GM12801 (cell line): ENCODE measurements around the gene CRYGN.

ENCODE experiments used
- TF ChIP-seq, protein P1 (sequence below): IDR thresholded peaks from one replicate; pipeline ENCODE4 v1.5.1; 2011; ENCODE audit warnings: control low read depth; ENCODE audit not compliant: insufficient read length; ENCODE audit errors: extremely low read depth

The CRYGN gene

DNA sequence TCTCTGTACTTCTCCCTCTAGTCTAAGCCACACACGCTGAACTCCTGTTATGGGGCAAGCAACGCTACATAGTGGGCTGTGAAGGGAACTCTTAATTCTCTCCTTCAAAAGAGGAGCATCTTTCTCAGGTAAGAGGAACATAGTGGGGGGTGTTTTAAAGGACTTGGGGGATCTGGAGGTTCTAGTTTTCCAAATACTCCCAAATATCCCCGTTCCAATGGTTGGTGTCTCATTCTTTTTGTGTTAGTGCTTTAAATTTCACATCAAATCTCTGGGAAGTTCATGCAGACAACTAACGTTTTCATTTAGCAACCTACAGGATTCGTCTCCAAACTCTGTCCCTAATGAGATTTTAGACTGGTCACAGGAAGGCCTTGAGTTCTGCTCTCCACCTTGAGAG, 17.7 kb downstream of the CRYGN start:
- TF ChIP-seq, protein P1, sequence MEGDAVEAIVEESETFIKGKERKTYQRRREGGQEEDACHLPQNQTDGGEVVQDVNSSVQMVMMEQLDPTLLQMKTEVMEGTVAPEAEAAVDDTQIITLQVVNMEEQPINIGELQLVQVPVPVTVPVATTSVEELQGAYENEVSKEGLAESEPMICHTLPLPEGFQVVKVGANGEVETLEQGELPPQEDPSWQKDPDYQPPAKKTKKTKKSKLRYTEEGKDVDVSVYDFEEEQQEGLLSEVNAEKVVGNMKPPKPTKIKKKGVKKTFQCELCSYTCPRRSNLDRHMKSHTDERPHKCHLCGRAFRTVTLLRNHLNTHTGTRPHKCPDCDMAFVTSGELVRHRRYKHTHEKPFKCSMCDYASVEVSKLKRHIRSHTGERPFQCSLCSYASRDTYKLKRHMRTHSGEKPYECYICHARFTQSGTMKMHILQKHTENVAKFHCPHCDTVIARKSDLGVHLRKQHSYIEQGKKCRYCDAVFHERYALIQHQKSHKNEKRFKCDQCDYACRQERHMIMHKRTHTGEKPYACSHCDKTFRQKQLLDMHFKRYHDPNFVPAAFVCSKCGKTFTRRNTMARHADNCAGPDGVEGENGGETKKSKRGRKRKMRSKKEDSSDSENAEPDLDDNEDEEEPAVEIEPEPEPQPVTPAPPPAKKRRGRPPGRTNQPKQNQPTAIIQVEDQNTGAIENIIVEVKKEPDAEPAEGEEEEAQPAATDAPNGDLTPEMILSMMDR = no peak

- TF ChIP-seq, protein P1 = no peak
Measured at GRCh38 chr7:151420144-151420543, 19.8 kb downstream of the CRYGN start.

GRCh38 chr7:151416941-151417315, 23.0 kb downstream of the CRYGN start:
- TF ChIP-seq, protein P1 = no peak

GRCh38 chr7:151416112-151416940, 23.6 kb downstream of the CRYGN start:
- TF ChIP-seq, protein P1 = no peak

DNA sequence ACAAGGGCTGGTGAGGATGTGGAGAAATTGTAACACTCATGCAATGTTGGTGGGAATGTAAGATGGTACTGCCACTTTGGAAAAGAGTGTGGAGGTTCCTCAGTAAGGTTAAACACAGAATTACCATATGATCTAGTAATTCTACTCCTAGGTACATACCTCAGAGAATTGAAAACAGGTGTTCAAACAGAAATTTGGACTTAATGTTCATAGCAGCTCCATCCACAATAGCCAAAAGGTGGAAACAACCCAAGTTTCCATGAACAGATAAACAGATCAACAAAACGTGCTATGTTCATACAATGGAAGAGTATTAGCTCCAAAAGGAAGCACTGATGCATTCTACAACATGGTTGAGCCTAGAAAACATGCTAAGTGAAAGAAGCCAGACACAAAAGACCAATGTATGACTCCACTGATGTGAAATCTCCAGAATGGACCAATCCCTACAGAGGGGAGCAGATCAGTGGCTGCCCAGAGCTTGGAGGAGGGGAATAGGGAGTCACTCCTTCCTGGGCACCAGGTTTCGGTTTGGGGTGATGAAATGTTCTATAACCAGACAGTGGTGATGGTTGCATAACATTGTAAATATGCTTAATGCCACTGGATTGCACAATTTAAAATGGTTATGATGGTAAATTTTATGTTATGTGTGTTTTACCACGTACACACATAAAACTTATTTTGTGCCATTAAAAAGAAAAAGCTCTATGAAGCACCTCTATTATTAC, 24.4 kb downstream of the CRYGN start:
- TF ChIP-seq, protein P1 = no peak

DNA sequence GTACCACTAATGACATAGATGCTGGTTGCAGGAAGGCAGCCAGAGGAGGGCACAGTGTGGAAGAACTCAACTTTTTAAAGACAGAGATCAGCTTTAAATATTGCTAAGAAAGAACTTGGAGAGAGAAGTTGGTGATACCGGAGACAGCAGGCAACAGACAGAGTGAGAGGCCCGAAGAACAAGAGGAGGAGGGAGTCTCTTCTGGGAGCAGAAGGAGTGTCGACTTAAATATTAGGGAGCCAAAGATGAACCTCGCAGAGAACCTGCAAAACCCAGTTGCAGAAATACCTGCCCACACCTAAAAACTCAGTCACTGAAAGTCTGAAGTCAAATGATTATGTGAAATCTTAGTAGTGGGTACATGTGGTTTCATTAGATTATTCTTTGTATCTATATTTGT, 26.7 kb downstream of the CRYGN start:
- TF ChIP-seq, protein P1 = no peak

- TF ChIP-seq, protein P1 = no peak
Measured at GRCh38 chr7:151412318-151412717, 27.6 kb downstream of the CRYGN start.
